Activated naive CD8-positive, alpha-beta T cell treated with anti-CD3 and anti-CD28 coated beads, Interleukin-2, amount 50 U/mL, for 24 hours (primary cell): Measurements from ENCODE around the gene LGALS9.
"Not testable (repeated sequence)": the region's sequence is repeated elsewhere in the genome, so short reads cannot be mapped to it uniquely, and the experiment has no call there.

ENCODE experiments used
- ATAC-seq: fragments of 150-1000 bp; cut with Tn5 transposase; one replicate; pipeline ENCODE4 v1.10.0; 2021
- DNase-seq: peaks from one replicate; pipeline ENCODE4 v3.0.0; 2021
- H3K27ac Mint-ChIP-seq: one replicate; pipeline ENCODE4 v1.8.0; 2021; ENCODE audit warnings: mild to moderate bottlenecking, mixed read lengths
- H3K27me3 Mint-ChIP-seq: one replicate; pipeline ENCODE4 v1.8.0; 2021; ENCODE audit warnings: mixed read lengths
- H3K36me3 Mint-ChIP-seq: one replicate; pipeline ENCODE4 v1.8.0; 2021; ENCODE audit warnings: low read depth, mixed read lengths
- H3K4me1 Mint-ChIP-seq: one replicate; pipeline ENCODE4 v1.8.0; 2021; ENCODE audit warnings: mixed read lengths
- H3K4me3 Mint-ChIP-seq: one replicate; pipeline ENCODE4 v1.8.0; 2021; ENCODE audit warnings: mild to moderate bottlenecking, moderate library complexity, mixed read lengths
- H3K9me3 Mint-ChIP-seq: one replicate; pipeline ENCODE4 v1.8.0; 2021; ENCODE audit warnings: mixed read lengths

LGALS9 gene

GRCh38 chr17:27612160-27612770 is 18.7 kb upstream of the LGALS9 start:
- Mint-ChIP-seq H3K27ac (no peak overlapping the region), H3K36me3 (peaks cover 57% of the 10 kb centered on the region), H3K4me1 (peaks cover 37% of the 10 kb centered on the region), H3K27me3 (no peaks in the 10 kb centered on the region), H3K4me3 (no peak overlapping the region), H3K9me3 (no peaks in the 10 kb centered on the region)
- ATAC-seq (no peak), DNase-seq (no peak)

GRCh38 chr17:27613433-27613832 is 17.6 kb upstream of the LGALS9 start:
- peaks cover 57% of the 10 kb centered on the region for H3K36me3 Mint-ChIP-seq
- no peak overlapping the region for H3K27ac Mint-ChIP-seq
- no peaks in the 10 kb centered on the region for H3K27me3 Mint-ChIP-seq
- ATAC-seq (no peak), DNase-seq (no peak)
- peaks cover 32% of the 10 kb centered on the region for H3K4me1 Mint-ChIP-seq
- no peak overlapping the region for H3K4me3 Mint-ChIP-seq
- H3K9me3 Mint-ChIP-seq: no peaks in the 10 kb centered on the region

- Mint-ChIP-seq H3K4me3 (no peak overlapping the region), H3K9me3 (no peaks in the 10 kb centered on the region), H3K27me3 (no peaks in the 10 kb centered on the region), H3K27ac (no peak overlapping the region), H3K36me3 (peaks cover 47% of the 10 kb centered on the region), H3K4me1 (peaks cover 32% of the 10 kb centered on the region)
- DNase-seq (no peak), ATAC-seq (no peak)
These were observed 15.9 kb upstream of the LGALS9 start for GRCh38 chr17:27615121-27615520.

GRCh38 chr17:27616414-27616813 is 14.6 kb upstream of the LGALS9 start:
- no peak overlapping the region for H3K4me3 Mint-ChIP-seq
- DNase-seq (no peak), ATAC-seq (peak; percentile 48)
- no peaks in the 10 kb centered on the region for H3K27me3 Mint-ChIP-seq
- peak overlapping the region; percentile 78 for H3K27ac Mint-ChIP-seq
- H3K36me3 Mint-ChIP-seq: peaks cover 46% of the 10 kb centered on the region
- peaks cover 40% of the 10 kb centered on the region for H3K4me1 Mint-ChIP-seq
- no peaks in the 10 kb centered on the region for H3K9me3 Mint-ChIP-seq

- H3K4me1 Mint-ChIP-seq: peaks cover 34% of the 10 kb centered on the region
- no peak overlapping the region for H3K4me3 Mint-ChIP-seq
- DNase-seq: no peak
- ATAC-seq: no peak
- no peak overlapping the region for H3K27ac Mint-ChIP-seq
- peaks cover 48% of the 10 kb centered on the region for H3K36me3 Mint-ChIP-seq
- H3K9me3 Mint-ChIP-seq: no peaks in the 10 kb centered on the region
- no peaks in the 10 kb centered on the region for H3K27me3 Mint-ChIP-seq
These were observed 12.6 kb upstream of the LGALS9 start for GRCh38 chr17:27618417-27618816.

- no peaks in the 10 kb centered on the region for H3K9me3 Mint-ChIP-seq
- H3K4me3 Mint-ChIP-seq: no peak overlapping the region
- H3K27ac Mint-ChIP-seq: peak overlapping the region; percentile 69
- ATAC-seq (peak; percentile 6), DNase-seq (no peak)
- peaks cover 26% of the 10 kb centered on the region for H3K4me1 Mint-ChIP-seq
- no peaks in the 10 kb centered on the region for H3K27me3 Mint-ChIP-seq
- peaks cover 37% of the 10 kb centered on the region for H3K36me3 Mint-ChIP-seq
These were observed 10.3 kb upstream of the LGALS9 start for GRCh38 chr17:27620721-27621120.

- H3K4me3 Mint-ChIP-seq: no peak overlapping the region
- H3K36me3 Mint-ChIP-seq: peaks cover 39% of the 10 kb centered on the region
- no peaks in the 10 kb centered on the region for H3K9me3 Mint-ChIP-seq
- H3K4me1 Mint-ChIP-seq: peaks cover 18% of the 10 kb centered on the region
- ATAC-seq (no peak), DNase-seq (no peak)
- no peak overlapping the region for H3K27ac Mint-ChIP-seq
- H3K27me3 Mint-ChIP-seq: no peaks in the 10 kb centered on the region
These were observed 9.5 kb upstream of the LGALS9 start for GRCh38 chr17:27621536-27621935.

- H3K4me1 Mint-ChIP-seq: peaks cover 13% of the 10 kb centered on the region
- peaks cover 39% of the 10 kb centered on the region for H3K36me3 Mint-ChIP-seq
- H3K27me3 Mint-ChIP-seq: no peaks in the 10 kb centered on the region
- DNase-seq (no peak), ATAC-seq (no peak)
- H3K9me3 Mint-ChIP-seq: no peaks in the 10 kb centered on the region
- no peak overlapping the region for H3K4me3 Mint-ChIP-seq
- no peak overlapping the region for H3K27ac Mint-ChIP-seq
These were observed 8.9 kb upstream of the LGALS9 start for GRCh38 chr17:27621942-27622559.

- peaks cover 34% of the 10 kb centered on the region for H3K36me3 Mint-ChIP-seq
- ATAC-seq (no peak), DNase-seq (no peak)
- H3K4me3 Mint-ChIP-seq: no peak overlapping the region
- H3K4me1 Mint-ChIP-seq: peaks cover 14% of the 10 kb centered on the region
- H3K27ac Mint-ChIP-seq: no peak overlapping the region
- no peaks in the 10 kb centered on the region for H3K27me3 Mint-ChIP-seq
- no peaks in the 10 kb centered on the region for H3K9me3 Mint-ChIP-seq
These were observed 8.0 kb upstream of the LGALS9 start for GRCh38 chr17:27622986-27623385.

GRCh38 chr17:27623614-27624013 is 7.4 kb upstream of the LGALS9 start:
- no peaks in the 10 kb centered on the region for H3K9me3 Mint-ChIP-seq
- peaks cover 16% of the 10 kb centered on the region for H3K4me1 Mint-ChIP-seq
- H3K27ac Mint-ChIP-seq: no peak overlapping the region
- peaks cover 30% of the 10 kb centered on the region for H3K36me3 Mint-ChIP-seq
- H3K4me3 Mint-ChIP-seq: no peak overlapping the region
- no peak for DNase-seq
- H3K27me3 Mint-ChIP-seq: no peaks in the 10 kb centered on the region
- ATAC-seq: no peak

GRCh38 chr17:27624539-27624938 is 6.4 kb upstream of the LGALS9 start:
- H3K27ac Mint-ChIP-seq: no peak overlapping the region
- peaks cover 31% of the 10 kb centered on the region for H3K36me3 Mint-ChIP-seq
- H3K4me3 Mint-ChIP-seq: no peak overlapping the region
- H3K4me1 Mint-ChIP-seq: peaks cover 19% of the 10 kb centered on the region
- DNase-seq (no peak), ATAC-seq (no peak)
- no peaks in the 10 kb centered on the region for H3K27me3 Mint-ChIP-seq
- H3K9me3 Mint-ChIP-seq: no peaks in the 10 kb centered on the region

- Mint-ChIP-seq H3K4me1 (peaks cover 13% of the 10 kb centered on the region), H3K27me3 (no peaks in the 10 kb centered on the region), H3K9me3 (no peaks in the 10 kb centered on the region), H3K4me3 (no peak overlapping the region), H3K27ac (no peak overlapping the region), H3K36me3 (peaks cover 30% of the 10 kb centered on the region)
- no peak for DNase-seq
- ATAC-seq: no peak
These were observed 5.1 kb upstream of the LGALS9 start for GRCh38 chr17:27625856-27626255.

GRCh38 chr17:27627514-27627913 is 3.5 kb upstream of the LGALS9 start:
- Mint-ChIP-seq H3K9me3 (no peaks in the 10 kb centered on the region), H3K4me3 (no peak overlapping the region), H3K36me3 (peaks cover 22% of the 10 kb centered on the region), H3K27me3 (no peaks in the 10 kb centered on the region), H3K27ac (no peak overlapping the region), H3K4me1 (peaks cover 20% of the 10 kb centered on the region)
- no peak for DNase-seq
- ATAC-seq: no peak

- Mint-ChIP-seq H3K36me3 (peaks cover 16% of the 10 kb centered on the region), H3K9me3 (no peaks in the 10 kb centered on the region), H3K4me3 (no peak overlapping the region), H3K4me1 (peaks cover 26% of the 10 kb centered on the region), H3K27me3 (no peaks in the 10 kb centered on the region), H3K27ac (no peak overlapping the region)
- ATAC-seq (peak; percentile 8), DNase-seq (no peak)
These were observed 2.6 kb upstream of the LGALS9 start for GRCh38 chr17:27628376-27628775.

GRCh38 chr17:27629260-27629659 is 1.7 kb upstream of the LGALS9 start:
- H3K4me1 Mint-ChIP-seq: peaks cover 28% of the 10 kb centered on the region
- not testable (repeated sequence) for ATAC-seq, H3K27ac Mint-ChIP-seq, H3K4me3 Mint-ChIP-seq, H3K9me3 Mint-ChIP-seq, DNase-seq, H3K27me3 Mint-ChIP-seq
- peaks cover 13% of the 10 kb centered on the region for H3K36me3 Mint-ChIP-seq

- peak overlapping the region; percentile 76 for H3K27ac Mint-ChIP-seq
- peaks cover 40% of the 10 kb centered on the region for H3K4me1 Mint-ChIP-seq
- ATAC-seq: peak; percentile 40
- peak overlapping the region; percentile 76 for H3K4me3 Mint-ChIP-seq
- DNase-seq: no peak
- H3K27me3 Mint-ChIP-seq: no peaks in the 10 kb centered on the region
- H3K36me3 Mint-ChIP-seq: peaks cover 7% of the 10 kb centered on the region
- H3K9me3 Mint-ChIP-seq: no peaks in the 10 kb centered on the region
These were observed 398 bp downstream of the LGALS9 start for GRCh38 chr17:27631411-27631760.
